Testis (tissue), 3 donors: Measurements from ENCODE around the gene NFATC1. TPM values are rescaled to one million over a fixed set of nuclear protein-coding genes. Genes with fewer than 3 reads are reported as not detected.

Experiments used
- DNase-seq: peaks from one replicate; pipeline ENCODE4 v3.0.0-alpha.2; 2019
- H3K27ac ChIP-seq, 2 donors: fragments of 200-600 bp; sonication (generic); one replicate each; pipeline ENCODE4 v1.5.1; 2019
- H3K27me3 ChIP-seq: fragments of 200-600 bp; sonication (generic); one replicate; pipeline ENCODE4 v1.5.1; 2019
- H3K36me3 ChIP-seq: fragments of 200-600 bp; sonication (generic); one replicate; pipeline ENCODE4 v1.5.1; 2017; ENCODE audit warnings: low read depth; ENCODE audit errors: missing control alignments
- H3K4me1 ChIP-seq: fragments of 200-600 bp; sonication (generic); one replicate; pipeline ENCODE4 v1.5.1; 2019
- H3K4me3 ChIP-seq, 2 donors: fragments of 200-600 bp; sonication (generic); one replicate each; pipeline ENCODE4 v1.5.1; 2017 to 2019
- H3K9me3 ChIP-seq: fragments of 200-600 bp; sonication (generic); one replicate; pipeline ENCODE4 v1.5.1; 2017
- CTCF ChIP-seq, 3 experiments: fragments of 450-650 bp in 2 of 3; fragments of 200-600 bp in 1 of 3; sonication (generic) in 1 of 3; IDR thresholded peaks; one replicate each; pipeline ENCODE4 v1.5.1; 2016 to 2019; ENCODE audit warnings: antibody characterized with exemption in 3 of 3, mild to moderate bottlenecking in 2 of 3, moderate library complexity in 1 of 3
- POLR2A ChIP-seq: fragments of 450-650 bp; IDR thresholded peaks from one replicate; pipeline ENCODE4 v1.6.1; 2017; ENCODE audit warnings: antibody characterized with exemption, mild to moderate bottlenecking, moderate library complexity
- WGBS, 2 donors: methylation state at CpG; one replicate each; pipeline ENCODE4 v1.1.5; 2018; 5-methylcytosine and 5-hydroxymethylcytosine counted together
- intact Hi-C: fragments of 100-400 bp; cut with DNase I; formaldehyde crosslinking; loops from one replicate; pipeline ENCODE4 v1.15.1; 2023; ENCODE audit warnings: low total_unique reads
- polyA plus RNA-seq: library from polyadenylated mRNA; stranded (reverse); fragments of 350-450 nt; fragmentation: Illumina TruSeq; extraction: RNeasy Lipid Tissue Mini Kit (QIAGEN cat#74804); gene quantifications from one replicate; pipeline ENCODE4 v1.2.3, GENCODE V29; 2014; ENCODE audit warnings: low read depth, low replicate concordance; ENCODE audit not compliant: insufficient read depth
- total RNA-seq, 2 donors: library from RNA; depleted of rRNA; stranded (reverse); fragments of >200 nt; gene quantifications; one replicate each; pipeline ENCODE4 v1.2.3, GENCODE V29; 2016

Gene NFATC1
- total and polyA plus RNA-seq, 3 donors from 2014 or later: 22.2 to 28.1 (median 27.5) TPM

- Histone ChIP-seq H3K4me1 (no peaks in the 10 kb centered on the region), H3K27ac (no peak overlapping the region), H3K4me3 (no peak overlapping the region), H3K36me3 (no peaks in the 10 kb centered on the region), H3K9me3 (no peaks in the 10 kb centered on the region), H3K27me3 (no peaks in the 10 kb centered on the region)
- DNase-seq: no peak
- intact Hi-C loops: no loop called here
- WGBS, 2 donors: 94 to 95% methylated on average over 8 to 10 of the region's 10 CpGs
- TF ChIP-seq POLR2A (no peak), CTCF (IDR thresholded peaks at IDR 0.05) (no peak)
Measured at GRCh38 chr18:79472176-79472575, 76.4 kb downstream of the NFATC1 start.

- no peaks in the 10 kb centered on the region for H3K9me3 ChIP-seq
- intact Hi-C loops: no loop called here
- no peaks in the 10 kb centered on the region for H3K4me1 ChIP-seq
- 97 to 98% methylated on average over 8 to 13 of the region's 13 CpGs for WGBS, 2 donors
- no peaks in the 10 kb centered on the region for H3K36me3 ChIP-seq
- no peak overlapping the region for H3K27ac ChIP-seq
- no peaks in the 10 kb centered on the region for H3K27me3 ChIP-seq
- DNase-seq: no peak
- H3K4me3 ChIP-seq: no peak overlapping the region
- TF ChIP-seq CTCF (IDR thresholded peaks at IDR 0.05): no peak
- TF ChIP-seq POLR2A: no peak
Measured at GRCh38 chr18:79472946-79473345, 77.2 kb downstream of the NFATC1 start.

- WGBS, 2 donors: 95 to 96% methylated on average over 39 to 54 of the region's 54 CpGs
- no peaks in the 10 kb centered on the region for H3K4me1 ChIP-seq
- no peak overlapping the region for H3K27ac ChIP-seq
- no peaks in the 10 kb centered on the region for H3K36me3 ChIP-seq
- H3K4me3 ChIP-seq: no peak overlapping the region
- intact Hi-C loops: no loop called here
- no peaks in the 10 kb centered on the region for H3K9me3 ChIP-seq
- no peak for TF ChIP-seq POLR2A
- TF ChIP-seq CTCF (IDR thresholded peaks at IDR 0.05): no peak
- H3K27me3 ChIP-seq: no peaks in the 10 kb centered on the region
- DNase-seq: no peak
Measured at GRCh38 chr18:79476031-79476917, 80.5 kb downstream of the NFATC1 start.

- DNase-seq: no peak
- Histone ChIP-seq H3K27me3 (no peaks in the 10 kb centered on the region), H3K27ac (no peak overlapping the region), H3K4me1 (no peaks in the 10 kb centered on the region), H3K4me3 (no peak overlapping the region), H3K36me3 (no peaks in the 10 kb centered on the region), H3K9me3 (no peaks in the 10 kb centered on the region)
- TF ChIP-seq CTCF (IDR thresholded peaks at IDR 0.05): no peak
- no peak for TF ChIP-seq POLR2A
- intact Hi-C loops: no loop called here
- 84 to 91% methylated on average over 13 of the region's 13 CpGs for WGBS, 2 donors
Measured at GRCh38 chr18:79476918-79477571, 81.3 kb downstream of the NFATC1 start.
